Testis (tissue), 2 donors: Measurements from ENCODE around the gene TSPYL2.

ENCODE experiments used
- CTCF ChIP-seq, 3 experiments: fragments of 450-650 bp in 2 of 3; fragments of 200-600 bp in 1 of 3; sonication (generic) in 1 of 3; IDR thresholded peaks; one replicate each; pipeline ENCODE4 v1.5.1; 2016 to 2019; ENCODE audit warnings: antibody characterized with exemption in 3 of 3, mild to moderate bottlenecking in 2 of 3, moderate library complexity in 1 of 3
- POLR2A ChIP-seq: fragments of 450-650 bp; IDR thresholded peaks from one replicate; pipeline ENCODE4 v1.6.1; 2017; ENCODE audit warnings: antibody characterized with exemption, mild to moderate bottlenecking, moderate library complexity

GRCh38 chrX:53073115-53073586 lies 9.0 kb upstream of the TSPYL2 start:
- TF ChIP-seq CTCF (IDR thresholded peaks at IDR 0.05) (no peak), POLR2A (no peak)
